H1 (cell line): ENCODE results near the gene ZC3H14. TPM values are rescaled to one million over a fixed set of nuclear protein-coding genes. Genes with fewer than 3 reads are reported as not detected.

ENCODE experiments used
- CTCF ChIA-PET: fragments of 300-600 bp; sonication (Branson Sonifier 250); formaldehyde crosslinking; loops from one replicate; lab custom pipeline; 2021; ENCODE audit not compliant: partially characterized antibody; lab: Charles Lee
- POLR2A ChIA-PET: fragments of 300-600 bp; sonication (Branson Sonifier 250); formaldehyde crosslinking; loops from one replicate; lab custom pipeline; 2021; ENCODE audit warnings: inconsistent platforms; ENCODE audit not compliant: partially characterized antibody; lab: Charles Lee
- DNase-seq, 2 experiments: peaks; one replicate each; pipeline versions ENCODE4 v3.0.0 to v3.0.0-alpha.2; 2010 to 2022; ENCODE audit warnings: low spot score in 2 of 2, low read depth in 1 of 2, mixed read lengths in 1 of 2
- FAIRE-seq: peaks from 2 replicates; lab custom pipeline; 2011; peaks lifted over from hg19 to GRCh38; lab: Jason Lieb, UNC
- H2AFZ ChIP-seq: 2 replicates; pipeline ENCODE4 v1.8.1; 2012; ENCODE audit warnings: low read length, inconsistent platforms
- H2AK5ac ChIP-seq: 2 replicates; pipeline ENCODE4 v1.6.1; 2013; ENCODE audit warnings: low read depth, low read length
- H2BK120ac ChIP-seq: replicated peaks from 2 replicates; pipeline ENCODE3; 2013; ENCODE audit warnings: low read depth, low read length, inconsistent platforms
- H2BK12ac ChIP-seq: 2 replicates; pipeline ENCODE4 v1.6.1; 2013; ENCODE audit warnings: low read depth, low read length
- H2BK15ac ChIP-seq: 2 replicates; pipeline ENCODE4 v1.6.1; 2013; ENCODE audit warnings: low read length
- H2BK20ac ChIP-seq: 2 replicates; pipeline ENCODE4 v1.6.1; 2013; ENCODE audit warnings: low read length
- H2BK5ac ChIP-seq: 2 replicates; pipeline ENCODE4 v1.6.1; 2013; ENCODE audit warnings: low read depth, low read length
- H3K14ac ChIP-seq: 2 replicates; pipeline ENCODE4 v1.6.1; 2013; ENCODE audit warnings: inconsistent platforms; ENCODE audit not compliant: insufficient read length
- H3K18ac ChIP-seq: 2 replicates; pipeline ENCODE4 v1.6.1; 2013; ENCODE audit warnings: low read length; ENCODE audit errors: extremely low read depth
- H3K23ac ChIP-seq: 2 replicates; pipeline ENCODE4 v1.6.1; 2013; ENCODE audit warnings: inconsistent platforms; ENCODE audit not compliant: insufficient read length
- H3K23me2 ChIP-seq: 2 replicates; pipeline ENCODE4 v1.6.1; 2013; ENCODE audit warnings: low read depth, low read length
- H3K27ac ChIP-seq: 2 replicates; pipeline ENCODE4 v1.6.1; 2011; ENCODE audit warnings: low read depth, low read length, inconsistent platforms
- H3K27me3 ChIP-seq, 4 experiments: replicated peaks in 1 of 4; 1 replicate in 1 of 4; 2 replicates in 3 of 4; pipeline versions ENCODE4 v1.6.1 to v1.8.1; 2011 to 2013; ENCODE audit warnings: low read length in 3 of 4, mild to moderate bottlenecking in 3 of 4, inconsistent platforms in 2 of 4, mixed read lengths in 2 of 4, moderate library complexity in 1 of 4; ENCODE audit not compliant: control insufficient read depth in 3 of 4, insufficient read depth in 3 of 4; ENCODE audit errors: extremely low read depth in 1 of 4
- H3K36me3 ChIP-seq, 4 experiments: 2 replicates each; pipeline versions ENCODE4 v1.6.1 to v1.8.1; 2011 to 2013; ENCODE audit warnings: mild to moderate bottlenecking in 4 of 4, low read length in 3 of 4, moderate library complexity in 2 of 4, control low read depth in 1 of 4, inconsistent platforms in 1 of 4; ENCODE audit not compliant: insufficient read depth in 4 of 4, control insufficient read depth in 2 of 4
- H3K4ac ChIP-seq: replicated peaks from 2 replicates; pipeline ENCODE3; 2013; ENCODE audit warnings: low read length, low read depth, mixed read lengths, inconsistent platforms; ENCODE audit not compliant: insufficient read length
- H3K4me1 ChIP-seq, 4 experiments: replicated peaks in 1 of 4; 1 replicate in 1 of 4; 2 replicates in 3 of 4; pipeline versions ENCODE4 v1.6.1 to v1.8.1; 2011 to 2013; ENCODE audit warnings: low read length in 3 of 4, inconsistent platforms in 2 of 4, mixed read lengths in 1 of 4; ENCODE audit not compliant: insufficient read depth in 4 of 4, control insufficient read depth in 3 of 4
- H3K4me2 ChIP-seq, 2 experiments: 2 replicates each; pipeline versions ENCODE4 v1.6.1 to v1.8.1; 2011 to 2013; ENCODE audit warnings: low read depth in 2 of 2, low read length in 2 of 2, control low read depth in 1 of 2, inconsistent platforms in 1 of 2, mild to moderate bottlenecking in 1 of 2; ENCODE audit not compliant: insufficient read depth in 1 of 2
- H3K4me3 ChIP-seq, 4 experiments: fragments of 200-600, 300-600 bp in 1 of 4; sonication (generic), shearing (Covaris generic), sonication (Bioruptor Twin) in 1 of 4; 2 replicates each; pipeline versions ENCODE4 v1.5.1 to v1.8.1; 2011 to 2016; ENCODE audit warnings: low read length in 4 of 4, low read depth in 3 of 4, control low read depth in 2 of 4, inconsistent platforms in 2 of 4, mild to moderate bottlenecking in 2 of 4, mixed read lengths in 1 of 4, moderate library complexity in 1 of 4; ENCODE audit not compliant: insufficient read depth in 2 of 4; ENCODE audit errors: extremely low read depth in 1 of 4
- H3K56ac ChIP-seq: replicated peaks from 2 replicates; pipeline ENCODE3; 2013; ENCODE audit warnings: low read depth, mild to moderate bottlenecking, mixed read lengths, low read length, inconsistent platforms; ENCODE audit not compliant: insufficient read length
- H3K79me1 ChIP-seq: 2 replicates; pipeline ENCODE4 v1.6.1; 2013; ENCODE audit warnings: low read depth, low read length, control low read depth
- H3K79me2 ChIP-seq, 2 experiments: 2 replicates each; pipeline versions ENCODE4 v1.6.1 to v1.8.1; 2012 to 2013; ENCODE audit warnings: low read length in 2 of 2, mild to moderate bottlenecking in 2 of 2, inconsistent platforms in 1 of 2; ENCODE audit not compliant: insufficient read depth in 2 of 2, control insufficient read depth in 1 of 2
- H3K9ac ChIP-seq, 4 experiments: replicated peaks in 1 of 4; 1 replicate in 1 of 4; 2 replicates in 3 of 4; pipeline versions ENCODE4 v1.6.1 to v1.8.1; 2011 to 2013; ENCODE audit warnings: low read depth in 3 of 4, low read length in 3 of 4, control low read depth in 2 of 4, mild to moderate bottlenecking in 2 of 4, moderate library complexity in 2 of 4, inconsistent platforms in 1 of 4; ENCODE audit errors: extremely low read depth in 1 of 4
- H3K9me3 ChIP-seq, 2 experiments: 2 replicates each; pipeline versions ENCODE4 v1.6.1 to v1.8.1; 2012 to 2013; ENCODE audit warnings: mild to moderate bottlenecking in 2 of 2, moderate library complexity in 2 of 2, control low read depth in 1 of 2, inconsistent platforms in 1 of 2, low read depth in 1 of 2, low read length in 1 of 2, mixed read lengths in 1 of 2; ENCODE audit not compliant: insufficient read depth in 2 of 2
- H4K20me1 ChIP-seq, 2 experiments: replicated peaks in 1 of 2; 2 replicates each; pipeline versions ENCODE3 to v1.8.1; 2011 to 2013; ENCODE audit warnings: inconsistent platforms in 2 of 2, low read length in 2 of 2, mild to moderate bottlenecking in 1 of 2; ENCODE audit not compliant: insufficient read depth in 2 of 2, control insufficient read depth in 1 of 2
- H4K5ac ChIP-seq: 2 replicates; pipeline ENCODE4 v1.6.1; 2013; ENCODE audit warnings: low read length, low read depth, mixed read lengths, inconsistent platforms; ENCODE audit not compliant: insufficient read length
- H4K8ac ChIP-seq: 2 replicates; pipeline ENCODE4 v1.8.0; 2013; ENCODE audit warnings: mild to moderate bottlenecking, moderate library complexity, low read length, inconsistent platforms; ENCODE audit not compliant: insufficient read depth; ENCODE audit errors: extremely low read depth
- H4K91ac ChIP-seq: replicated peaks from 2 replicates; pipeline ENCODE3; 2013; ENCODE audit warnings: low read length, mixed read lengths, inconsistent platforms; ENCODE audit not compliant: insufficient read length
- CHD1 ChIP-seq: IDR thresholded peaks from 2 replicates; pipeline ENCODE4 v1.6.1; 2012; ENCODE audit warnings: low read depth, low read length, improper control_type of control experiment
- CHD2 ChIP-seq: IDR thresholded peaks from 2 replicates; pipeline ENCODE4 v1.6.1; 2012; ENCODE audit warnings: low read length, improper control_type of control experiment
- HDAC6 ChIP-seq: IDR thresholded peaks from one replicate; pipeline ENCODE4 v1.7.1; 2012; ENCODE audit warnings: low read depth, mild to moderate bottlenecking, inconsistent platforms, low read length, moderate library complexity
- PHF8 ChIP-seq: fragments of 200-600 bp; sonication (generic); conservative IDR thresholded peaks from 2 replicates; pipeline ENCODE4 v1.7.1; 2012; ENCODE audit warnings: low read depth, mild to moderate bottlenecking, inconsistent platforms, low read length, moderate library complexity
- POLR2A ChIP-seq, 2 experiments: IDR thresholded peaks; 1 replicate in 1 of 2; 2 replicates in 1 of 2; pipeline ENCODE4 v1.6.1; 2011; ENCODE audit warnings: low read depth in 2 of 2, low read length in 2 of 2, mild to moderate bottlenecking in 2 of 2; ENCODE audit errors: control extremely low read depth in 1 of 2
- RAD21 ChIP-seq, 2 experiments: IDR thresholded peaks in 1 of 2; conservative IDR thresholded peaks in 1 of 2; 2 replicates each; pipeline ENCODE4 v1.6.1; 2011; ENCODE audit warnings: low read depth in 2 of 2, low read length in 2 of 2, improper control_type of control experiment in 1 of 2, inconsistent platforms in 1 of 2, mild to moderate bottlenecking in 1 of 2, moderate library complexity in 1 of 2
- SIRT6 ChIP-seq: IDR thresholded peaks from one replicate; pipeline ENCODE4 v1.7.1; 2012; ENCODE audit warnings: low read length, inconsistent platforms
- SP2 ChIP-seq: IDR thresholded peaks from 2 replicates; pipeline ENCODE4 v1.6.1; 2012; ENCODE audit warnings: mild to moderate bottlenecking, low read length, inconsistent platforms
- TAF1 ChIP-seq: IDR thresholded peaks from 2 replicates; pipeline ENCODE4 v1.6.1; 2011; ENCODE audit warnings: mild to moderate bottlenecking, low read depth, low read length
- TAF7 ChIP-seq: optimal IDR thresholded peaks from 2 replicates; pipeline ENCODE3; 2011; ENCODE audit warnings: low read depth, mild to moderate bottlenecking, inconsistent platforms, low read length, moderate library complexity, borderline replicate concordance
- TEAD4 ChIP-seq: IDR thresholded peaks from 2 replicates; pipeline ENCODE4 v1.6.1; 2012; ENCODE audit warnings: low read depth, low read length, inconsistent platforms, mixed read lengths
- polyA plus RNA-seq, 7 experiments: library from polyadenylated mRNA; depleted of rRNA in 3 of 7; stranded (reverse) in 5 of 7; unstranded in 2 of 7; fragments of >200 nt in 5 of 7; fragments of 200-250 nt in 2 of 7; gene quantifications; 1 replicate in 5 of 7; 2 replicates in 1 of 7; 4 replicates in 1 of 7; pipeline versions ENCODE4 v1.2.1 to v1.2.3, GENCODE V29; 2011 to 2013; ENCODE audit warnings: missing spikeins in 2 of 7, mixed read lengths in 2 of 7
- total RNA-seq: library from RNA; stranded (reverse); fragmentation: NEBNext Ultra II Directional; extraction: Animal tissue kit (Norgen Biotek cat#: 25700); gene quantifications from 2 replicates; pipeline ENCODE4 v1.2.1, GENCODE V29; 2021
- TF ChIP-seq, protein P1 (sequence below): IDR thresholded peaks from 2 replicates; pipeline ENCODE4 v1.6.1; 2011; ENCODE audit warnings: low read length, improper control_type of control experiment
- TF ChIP-seq, protein P2 (sequence below): IDR thresholded peaks from 2 replicates; pipeline ENCODE4 v1.6.1; 2012; ENCODE audit warnings: inconsistent platforms

ZC3H14 gene
- total and polyA plus RNA-seq, 2 of the 8 experiments (the other 6 are each of a cell fraction or from before 2014, with no cell fraction given): 86.0 to 99.1 TPM

DNA sequence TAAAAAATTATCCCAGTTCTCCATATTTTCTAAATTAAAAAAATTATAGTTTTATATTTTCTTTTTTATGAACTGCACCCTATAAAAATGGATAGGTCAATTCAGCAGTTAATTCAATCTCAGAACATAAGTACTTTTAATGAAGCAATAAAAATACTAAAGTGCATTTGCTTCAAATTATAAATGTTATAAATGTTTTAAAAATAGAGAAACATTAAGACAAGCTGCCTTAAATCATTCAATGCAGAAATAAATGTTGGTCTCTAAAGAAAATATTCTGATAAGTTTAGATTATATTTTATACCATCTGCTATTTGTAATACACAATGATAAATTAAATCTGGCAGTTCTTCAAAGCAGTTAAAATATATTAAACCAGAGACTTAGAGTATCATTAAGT, 65.6 kb downstream of the ZC3H14 start:
- no peaks in the 10 kb centered on the region for H3K27me3 ChIP-seq
- H3K14ac ChIP-seq: no peak overlapping the region
- H4K91ac ChIP-seq: no peak overlapping the region
- no peaks in the 10 kb centered on the region for H3K9me3 ChIP-seq
- H3K4me3 ChIP-seq: no peak overlapping the region
- FAIRE-seq (no peak), DNase-seq (no peak)
- no peaks in the 10 kb centered on the region for H3K4me1 ChIP-seq
- no peak overlapping the region for H2BK5ac ChIP-seq
- H3K23me2 ChIP-seq: no peaks in the 10 kb centered on the region; the same call in 1 of the 2 replicates
- no peaks in the 10 kb centered on the region for H3K79me1 ChIP-seq
- no peak overlapping the region for H2AFZ ChIP-seq
- H4K8ac ChIP-seq: no peak overlapping the region
- no peak overlapping the region for H3K4me2 ChIP-seq
- no peak overlapping the region for H2BK20ac ChIP-seq
- POLR2A ChIA-PET: interaction anchor here (0.6 to 1.2 kb wide), 2 partner anchors 10 to 384 kb away, joined by 3 to 5 read pairs; no protein-coding TSS in a partner anchor
- H3K4ac ChIP-seq: no peak overlapping the region
- no peak overlapping the region for H2BK15ac ChIP-seq
- H4K5ac ChIP-seq: no peak overlapping the region
- H4K20me1 ChIP-seq: no peaks in the 10 kb centered on the region
- H3K36me3 ChIP-seq: no peaks in the 10 kb centered on the region
- H3K9ac ChIP-seq: no peak overlapping the region
- H3K27ac ChIP-seq: no peak overlapping the region
- no peak overlapping the region for H2AK5ac ChIP-seq
- no peak overlapping the region for H2BK120ac ChIP-seq
- CTCF ChIA-PET: interaction anchor here (1.5 kb wide), 1 partner anchor 39 kb away, joined by 3 read pairs; no protein-coding TSS in a partner anchor
- no peak overlapping the region for H3K23ac ChIP-seq
- H3K56ac ChIP-seq: no peak overlapping the region
- H2BK12ac ChIP-seq: no peak overlapping the region
- H3K79me2 ChIP-seq: no peaks in the 10 kb centered on the region
- no peak overlapping the region for H3K18ac ChIP-seq
- TF ChIP-seq TAF1 (no peak), TEAD4 (no peak), HDAC6 (no peak), POLR2A (IDR thresholded peaks at IDR 0.05; ENCODE audit: control extremely low read depth in 1 of 2, low read depth in 2 of 2, low read length in 2 of 2) (no peak), TAF7 (no peak), SIRT6 (no peak), CHD2 (no peak), SP2 (no peak), PHF8 (no peak), CHD1 (no peak), RAD21 (IDR thresholded peaks at IDR 0.05 in 1 of 2, conservative IDR thresholded peaks at IDR 0.05 in 1 of 2; ENCODE audit: low read depth in 2 of 2, low read length in 2 of 2) (no peak)
- TF ChIP-seq, protein P1, sequence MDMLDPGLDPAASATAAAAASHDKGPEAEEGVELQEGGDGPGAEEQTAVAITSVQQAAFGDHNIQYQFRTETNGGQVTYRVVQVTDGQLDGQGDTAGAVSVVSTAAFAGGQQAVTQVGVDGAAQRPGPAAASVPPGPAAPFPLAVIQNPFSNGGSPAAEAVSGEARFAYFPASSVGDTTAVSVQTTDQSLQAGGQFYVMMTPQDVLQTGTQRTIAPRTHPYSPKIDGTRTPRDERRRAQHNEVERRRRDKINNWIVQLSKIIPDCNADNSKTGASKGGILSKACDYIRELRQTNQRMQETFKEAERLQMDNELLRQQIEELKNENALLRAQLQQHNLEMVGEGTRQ: no peak
- TF ChIP-seq, protein P2, sequence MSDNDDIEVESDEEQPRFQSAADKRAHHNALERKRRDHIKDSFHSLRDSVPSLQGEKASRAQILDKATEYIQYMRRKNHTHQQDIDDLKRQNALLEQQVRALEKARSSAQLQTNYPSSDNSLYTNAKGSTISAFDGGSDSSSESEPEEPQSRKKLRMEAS: no peak
